GM23338 (cell line): ENCODE results near the gene CDCA4. TPM values are rescaled to one million over a fixed set of nuclear protein-coding genes. Genes with fewer than 3 reads are reported as not detected.

Source experiments
- ATAC-seq: fragments of 200-7000 bp; cut with Tn5 transposase; 3 replicates; pipeline ENCODE4 v1.9.1; 2020
- DNase-seq: peaks from one replicate; pipeline ENCODE4 v3.0.0-alpha.2; 2015; ENCODE audit warnings: low spot score
- H2AFZ ChIP-seq: fragments of 200-600 bp; sonication (generic); 2 replicates; pipeline ENCODE4 v1.8.0; 2016; ENCODE audit warnings: antibody characterized with exemption, mild to moderate bottlenecking, moderate library complexity
- H3F3A ChIP-seq: fragments of 200-600 bp; sonication (generic); replicated peaks from 2 replicates; pipeline ENCODE4 v1.8.0; 2017; ENCODE audit warnings: antibody characterized with exemption, mixed run types, low read depth
- H3K27ac ChIP-seq: fragments of 200-600 bp; sonication (generic); 2 replicates; pipeline ENCODE4 v1.6.1; 2016; ENCODE audit warnings: low read depth
- H3K27me3 ChIP-seq: fragments of 200-600 bp; sonication (generic); 2 replicates; pipeline ENCODE4 v1.8.0; 2016; ENCODE audit warnings: mild to moderate bottlenecking, mixed run types, moderate library complexity; ENCODE audit not compliant: insufficient read depth
- H3K36me3 ChIP-seq: fragments of 200-600 bp; sonication (generic); 2 replicates; pipeline ENCODE4 v1.8.0; 2016; ENCODE audit warnings: mild to moderate bottlenecking; ENCODE audit not compliant: insufficient read depth
- H3K4me1 ChIP-seq: fragments of 200-600 bp; sonication (generic); 2 replicates; pipeline ENCODE4 v1.8.0; 2016; ENCODE audit warnings: mild to moderate bottlenecking, moderate library complexity; ENCODE audit not compliant: insufficient read depth
- H3K4me2 ChIP-seq: fragments of 200-600 bp; sonication (generic); 2 replicates; pipeline ENCODE4 v1.7.1; 2017; ENCODE audit warnings: mixed run types
- H3K4me3 ChIP-seq: fragments of 200-600 bp; sonication (generic); 2 replicates; pipeline ENCODE4 v1.6.1; 2016; ENCODE audit warnings: mixed run types
- H3K79me2 ChIP-seq: fragments of 200-600 bp; sonication (generic); replicated peaks from 2 replicates; pipeline ENCODE4 v1.8.0; 2017; ENCODE audit warnings: mild to moderate bottlenecking; ENCODE audit not compliant: insufficient read depth
- H3K9me2 ChIP-seq: fragments of 200-600 bp; sonication (generic); 2 replicates; pipeline ENCODE4 v1.8.0; 2017; ENCODE audit not compliant: insufficient read depth
- H4K20me1 ChIP-seq: fragments of 200-600 bp; sonication (generic); replicated peaks from 2 replicates; pipeline ENCODE4 v1.8.0; 2017; ENCODE audit warnings: mild to moderate bottlenecking; ENCODE audit not compliant: insufficient read depth
- H3K27ac Mint-ChIP-seq: 2 replicates; pipeline ENCODE4 v1.8.0; 2020; ENCODE audit warnings: inconsistent platforms, mild to moderate bottlenecking, moderate library complexity, mixed read lengths
- H3K27me3 Mint-ChIP-seq: 3 replicates; pipeline ENCODE4 v1.8.0; 2022; ENCODE audit warnings: low read depth, mild to moderate bottlenecking, moderate library complexity, mixed read lengths, inconsistent platforms; ENCODE audit not compliant: insufficient read depth, poor library complexity
- H3K36me3 Mint-ChIP-seq: 3 replicates; pipeline ENCODE4 v1.8.0; 2021; ENCODE audit warnings: low read depth, mild to moderate bottlenecking, inconsistent platforms, moderate library complexity, mixed read lengths
- H3K4me1 Mint-ChIP-seq: 3 replicates; pipeline ENCODE4 v1.8.0; 2020; ENCODE audit warnings: mild to moderate bottlenecking, inconsistent platforms, mixed read lengths
- H3K4me3 Mint-ChIP-seq: 3 replicates; pipeline ENCODE4 v1.8.0; 2021; ENCODE audit warnings: moderate library complexity, mild to moderate bottlenecking, inconsistent platforms, mixed read lengths
- H3K9me3 Mint-ChIP-seq: 3 replicates; pipeline ENCODE4 v1.8.0; 2020; ENCODE audit warnings: moderate library complexity, mild to moderate bottlenecking, inconsistent platforms, mixed read lengths
- CREB1 ChIP-seq: fragments of 250-450 bp; sonication (Bioruptor Pico); IDR thresholded peaks from 2 replicates; pipeline ENCODE4 v1.5.0; 2020; ENCODE audit warnings: low read depth, mild to moderate bottlenecking, moderate library complexity
- CTCF ChIP-seq, 2 experiments: fragments of 200-600 bp in 1 of 2; sonication (generic) in 1 of 2; conservative IDR thresholded peaks; 2 replicates each; pipeline versions ENCODE4 v1.5.1 to v1.6.1; 2016 to 2017; ENCODE audit warnings: antibody characterized with exemption in 2 of 2, low read depth in 2 of 2, mild to moderate bottlenecking in 2 of 2, moderate library complexity in 1 of 2
- EZH2 ChIP-seq: fragments of 200-600 bp; sonication (generic); IDR thresholded peaks from one replicate; pipeline ENCODE4 v1.8.0; 2017; ENCODE audit warnings: antibody characterized with exemption, mild to moderate bottlenecking, low read depth; ENCODE audit not compliant: unreplicated experiment
- EZH2phosphoT487 ChIP-seq: fragments of 200-600 bp; sonication (generic); IDR thresholded peaks from one replicate; pipeline ENCODE4 v1.8.1; 2018; ENCODE audit warnings: antibody characterized with exemption; ENCODE audit not compliant: unreplicated experiment
- JUNB ChIP-seq: IDR thresholded peaks from one replicate; pipeline ENCODE4 v1.6.1; 2016; ENCODE audit warnings: antibody characterized with exemption; ENCODE audit not compliant: unreplicated experiment
- POLR2AphosphoS5 ChIP-seq: IDR thresholded peaks from 2 replicates; pipeline ENCODE4 v1.6.1; 2016; ENCODE audit warnings: antibody characterized with exemption, low read depth
- STAT1 ChIP-seq: IDR thresholded peaks from one replicate; pipeline ENCODE4 v1.6.1; 2016; ENCODE audit warnings: antibody characterized with exemption; ENCODE audit not compliant: unreplicated experiment
- ZNF114 ChIP-seq: fragments of 250-450 bp; sonication (Bioruptor Pico); IDR thresholded peaks from 2 replicates; pipeline ENCODE4 v1.5.0; 2020; ENCODE audit warnings: mild to moderate bottlenecking, moderate library complexity
- ZNF331 ChIP-seq: fragments of 250-450 bp; sonication (Bioruptor Pico); IDR thresholded peaks from 2 replicates; pipeline ENCODE4 v1.5.0; 2020; ENCODE audit warnings: low read depth, mild to moderate bottlenecking, moderate library complexity
- ZNF462 ChIP-seq: fragments of 250-450 bp; sonication (Bioruptor Pico); IDR thresholded peaks from 2 replicates; pipeline ENCODE4 v1.5.0; 2020; ENCODE audit warnings: mild to moderate bottlenecking, moderate library complexity
- polyA plus RNA-seq: library from polyadenylated mRNA; unstranded; fragments of >200 nt; fragmentation: Nextera tagmentation; extraction: Ambion mirVana; gene quantifications from 2 replicates; pipeline ENCODE4 v1.2.1, GENCODE V29; 2016
- total RNA-seq: library from RNA; depleted of rRNA; stranded (reverse); fragments of >200 nt; shearing (Covaris generic); gene quantifications from 2 replicates; pipeline ENCODE4 v1.2.3, GENCODE V29; 2014

The CDCA4 gene
- total and polyA plus RNA-seq, 2 experiments from 2014 or later: 32.6 to 70.7 TPM

GRCh38 chr14:105041841-105042765 is 21.2 kb upstream of the CDCA4 start (continued):
- no peak for TF ChIP-seq ZNF462 (CRISPR knock-in tag)

- ATAC-seq (no peak), DNase-seq (no peak)
- Histone ChIP-seq H3K4me2 (no peak overlapping the region), H3K79me2 (no peaks in the 10 kb centered on the region), H3K9me2 (no peaks in the 10 kb centered on the region), H3K36me3 (no peaks in the 10 kb centered on the region), H4K20me1 (no peaks in the 10 kb centered on the region), H3K27me3 (peaks cover 7% of the 10 kb centered on the region), H3K4me1 (no peaks in the 10 kb centered on the region), H3F3A (no peaks in the 10 kb centered on the region), H2AFZ (no peak overlapping the region), H3K4me3 (no peak overlapping the region), H3K27ac (no peak overlapping the region)
- no peak overlapping the region for H3K4me3 Mint-ChIP-seq
- H3K4me1 Mint-ChIP-seq: peaks cover 3% of the 10 kb centered on the region
- H3K9me3 Mint-ChIP-seq: no peaks in the 10 kb centered on the region
- H3K27ac Mint-ChIP-seq: no peak overlapping the region
- peaks cover 8% of the 10 kb centered on the region for H3K27me3 Mint-ChIP-seq
- H3K36me3 Mint-ChIP-seq: no peaks in the 10 kb centered on the region
- no peak for TF ChIP-seq CREB1
- no peak for TF ChIP-seq EZH2
- TF ChIP-seq JUNB: no peak
- TF ChIP-seq CTCF (conservative IDR thresholded peaks at IDR 0.05; ENCODE audit: low read depth in 2 of 2): no peak
- no peak for TF ChIP-seq POLR2AphosphoS5
- TF ChIP-seq STAT1: no peak
- TF ChIP-seq ZNF114 (CRISPR knock-in tag): no peak
- TF ChIP-seq EZH2phosphoT487: no peak
- no peak for TF ChIP-seq ZNF331 (CRISPR knock-in tag)
Observed at GRCh38 chr14:105039458-105040205, 18.7 kb upstream of the CDCA4 start.
